Measurements from ENCODE around the gene RGS2.

GRCh38 chr1:192835116-192835515 lies 26.3 kb downstream of the RGS2 start:
- no peak for TF ChIP-seq CTCF (IDR thresholded peaks at IDR 0.05)
- no peak for TF ChIP-seq POLR2A (IDR thresholded peaks at IDR 0.05)
